RKO (cell line): ENCODE data around the gene ETV7.

ENCODE experiments used
- DNase-seq: peaks from one replicate; pipeline ENCODE4 v3.0.0-alpha.2; 2016; ENCODE audit warnings: low spot score

Gene ETV7

DNA sequence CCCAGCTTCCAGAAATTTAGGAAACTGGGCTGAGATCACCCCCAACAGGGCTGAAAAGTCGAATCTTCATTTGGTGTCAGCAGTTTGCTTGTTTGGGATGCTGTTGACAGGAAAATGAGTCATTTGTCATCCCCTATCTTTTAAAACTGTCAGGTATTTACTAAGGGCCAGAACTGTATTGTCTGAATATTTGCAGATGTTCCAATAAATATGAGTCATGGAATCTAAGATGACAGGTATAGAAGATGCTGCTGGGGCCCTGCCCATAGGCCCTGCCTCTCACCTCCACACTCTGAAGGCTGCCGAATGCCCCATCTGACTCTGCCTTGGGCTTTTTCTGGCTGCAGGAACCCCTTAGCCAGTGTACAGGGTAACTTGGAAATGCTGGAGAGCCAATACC, 3.9 kb downstream of the ETV7 start:
- no peak for DNase-seq

DNA sequence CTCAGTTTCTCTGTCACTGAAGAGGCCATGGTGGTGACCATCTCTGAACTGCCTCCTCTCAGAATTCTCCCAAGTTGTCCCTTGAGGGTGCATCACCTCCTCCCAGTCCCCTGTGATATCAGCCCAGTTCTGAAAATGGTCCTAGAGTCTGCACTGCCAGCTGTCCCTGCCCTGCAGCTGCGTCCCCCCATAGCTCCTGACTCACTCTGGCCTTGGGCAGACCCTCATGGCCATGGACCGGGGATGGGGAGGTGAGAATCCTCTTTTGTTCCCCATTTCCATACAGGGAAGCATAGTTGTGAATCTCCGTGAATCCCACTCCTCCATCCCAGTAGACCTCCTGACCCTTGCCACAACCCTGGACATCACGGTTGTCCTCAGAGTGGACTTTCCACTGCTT, 4.5 kb downstream of the ETV7 start:
- no peak for DNase-seq

DNA sequence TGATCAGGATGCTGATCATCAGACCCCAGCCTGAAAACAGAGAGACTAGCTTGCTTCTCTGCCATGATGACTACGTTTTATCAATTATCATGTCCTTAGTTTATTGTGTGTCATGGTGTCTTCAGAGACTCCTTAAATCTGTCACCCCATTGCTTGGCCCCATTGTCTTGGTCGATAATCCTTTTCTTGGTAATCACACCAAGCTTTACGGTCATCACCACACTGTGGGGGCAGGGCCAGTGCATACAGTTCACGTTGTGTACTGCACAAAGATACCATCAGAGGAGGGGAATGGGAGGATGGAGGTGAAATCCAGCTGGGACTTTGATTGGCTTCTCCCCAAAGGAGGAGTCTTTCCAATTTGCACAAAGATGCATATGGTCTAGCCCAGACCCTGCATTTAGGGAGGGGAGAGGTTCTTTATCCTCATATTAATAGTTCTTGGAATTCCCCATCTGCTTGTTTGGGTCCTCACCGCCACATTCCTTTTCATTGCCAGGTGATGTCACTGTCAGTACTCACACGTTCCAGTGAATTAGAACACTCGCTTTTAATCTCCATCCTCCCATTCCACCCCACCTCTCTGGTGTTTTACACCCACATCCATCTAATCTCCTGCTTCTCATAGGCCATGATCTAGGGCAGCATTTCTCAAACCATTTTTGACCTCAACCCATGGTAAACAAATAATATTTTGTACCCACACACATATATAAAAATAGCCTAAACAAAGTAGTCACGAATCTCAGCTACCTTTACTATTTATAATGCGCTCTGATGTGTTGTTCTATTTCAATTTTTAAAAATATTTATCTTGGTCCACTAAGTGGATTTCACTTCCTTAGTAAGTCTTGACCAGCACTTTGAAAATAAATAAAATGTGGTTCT, 5.7 kb downstream of the ETV7 start:
- no peak for DNase-seq

GRCh38 chr6:36380166-36380565, 7.3 kb downstream of the ETV7 start:
- no peak for DNase-seq

DNA sequence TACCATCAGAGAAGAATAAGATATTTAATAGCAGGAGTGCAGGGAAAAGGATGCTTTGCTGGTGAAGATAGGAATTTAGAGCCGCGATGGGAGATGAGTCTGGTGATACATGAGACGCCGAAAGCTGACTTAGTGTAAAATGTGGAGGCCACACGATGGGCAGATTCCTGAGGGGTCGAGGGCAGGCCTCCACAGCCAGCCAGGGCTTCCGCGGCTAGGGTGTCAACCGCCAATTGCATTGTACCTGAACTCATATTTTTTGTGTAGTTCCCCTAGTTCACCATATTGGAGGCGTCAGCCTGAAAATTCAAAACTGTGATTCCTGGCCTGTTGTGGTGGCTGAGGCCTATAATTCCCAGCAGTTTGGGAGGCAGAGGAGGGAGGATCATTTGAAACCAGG, 8.5 kb downstream of the ETV7 start:
- no peak for DNase-seq

GRCh38 chr6:36378243-36378920, 9.1 kb downstream of the ETV7 start:
- no peak for DNase-seq

GRCh38 chr6:36377594-36377993, 9.9 kb downstream of the ETV7 start:
- DNase-seq, result no peak

DNA sequence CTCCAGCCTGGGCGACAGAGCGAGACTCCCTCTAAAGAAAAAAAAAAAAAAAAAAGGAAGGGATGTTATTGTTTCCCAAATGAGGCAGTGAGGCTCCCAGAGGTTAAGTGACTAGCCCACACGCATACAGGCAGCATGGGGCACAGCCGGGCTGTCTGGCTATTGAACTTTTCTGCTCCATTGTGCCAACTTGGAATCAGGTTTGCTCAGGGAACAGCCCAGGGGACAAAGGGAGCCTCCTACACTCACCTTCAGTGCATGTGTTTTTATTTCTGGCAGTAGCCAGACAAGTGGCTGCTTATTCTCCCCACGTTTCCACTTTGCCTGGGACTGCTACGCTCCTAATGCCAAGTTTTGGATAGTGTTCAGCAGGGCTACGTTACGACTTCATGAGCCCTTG, 10.7 kb downstream of the ETV7 start:
- no peak for DNase-seq

- DNase-seq, result no peak
Measured at GRCh38 chr6:36376183-36376582, 11.3 kb downstream of the ETV7 start.

- DNase-seq, result no peak
Measured at GRCh38 chr6:36375644-36376155, 11.8 kb downstream of the ETV7 start.

DNA sequence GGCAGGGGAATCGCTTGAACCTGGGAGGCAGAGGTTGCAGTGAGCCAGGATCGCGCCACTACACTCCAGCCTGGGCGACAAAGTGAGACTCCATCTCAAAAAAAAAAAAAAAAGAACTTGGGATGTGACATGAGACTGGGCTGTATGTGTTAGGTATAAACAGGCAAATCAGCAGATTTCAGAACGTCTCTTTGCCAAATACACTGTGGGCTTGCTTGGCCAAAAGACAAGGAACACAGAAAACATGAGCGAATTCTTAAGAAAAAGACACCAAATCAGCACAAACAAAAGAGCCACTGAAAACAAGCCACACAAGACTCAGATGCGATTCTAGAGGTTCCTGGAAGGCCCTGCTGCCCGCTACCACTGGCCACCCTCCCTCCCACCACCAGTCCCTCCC, 12.5 kb downstream of the ETV7 start:
- DNase-seq, result no peak

DNA sequence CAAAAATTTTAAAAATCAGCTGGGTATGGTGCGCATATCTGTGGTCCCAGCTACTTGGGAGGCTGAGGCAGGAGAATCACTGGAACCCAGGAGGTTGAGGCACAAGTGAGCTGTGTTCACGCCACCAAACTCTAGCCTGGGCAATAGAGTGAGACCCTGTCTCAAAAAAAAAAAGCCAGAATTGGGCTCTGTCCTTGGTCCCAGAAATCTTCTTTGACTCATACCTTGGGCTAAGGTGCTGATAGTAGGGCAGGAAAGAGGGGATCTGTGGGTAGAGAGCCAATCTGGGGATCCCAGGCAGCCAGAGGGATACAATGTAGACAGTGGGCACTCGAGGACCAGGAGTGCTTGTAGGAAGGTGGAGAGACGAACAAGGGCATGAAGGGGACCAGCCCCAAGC, 13.3 kb downstream of the ETV7 start:
- no peak for DNase-seq

DNA sequence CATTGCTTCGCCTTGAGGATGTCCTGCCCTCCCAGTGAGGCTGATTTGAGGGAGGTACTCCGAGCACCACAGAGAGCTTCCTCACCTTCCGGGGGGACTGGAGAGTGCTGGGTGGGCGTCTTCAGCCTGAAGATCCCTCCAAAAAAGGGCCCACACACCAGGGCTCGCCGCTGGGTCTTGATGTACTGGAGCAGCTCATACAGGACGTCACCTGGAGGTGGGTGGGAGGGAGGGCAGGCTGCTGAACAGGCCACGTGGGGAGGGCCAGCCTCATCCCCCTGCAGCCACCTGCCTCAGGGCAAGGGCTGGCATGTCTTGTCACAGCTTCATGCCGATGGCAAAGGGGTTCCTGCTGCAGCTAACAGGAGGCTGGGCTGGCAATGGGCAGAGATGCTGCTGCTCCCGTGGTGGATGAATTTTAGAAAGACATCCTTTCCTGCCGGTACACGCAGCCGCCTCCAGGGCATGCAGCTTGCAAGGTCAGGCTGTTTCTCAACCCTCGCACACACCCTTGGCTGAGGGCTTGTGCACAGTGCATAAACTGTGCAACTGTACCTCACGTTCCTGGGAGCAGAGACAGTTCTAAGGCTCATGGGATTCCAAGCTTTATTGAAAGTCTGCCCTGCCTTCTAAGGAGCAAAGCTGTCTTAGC, 14.0 kb downstream of the ETV7 start:
- no peak for DNase-seq

GRCh38 chr6:36372088-36372487, 15.4 kb downstream of the ETV7 start:
- no peak for DNase-seq

DNA sequence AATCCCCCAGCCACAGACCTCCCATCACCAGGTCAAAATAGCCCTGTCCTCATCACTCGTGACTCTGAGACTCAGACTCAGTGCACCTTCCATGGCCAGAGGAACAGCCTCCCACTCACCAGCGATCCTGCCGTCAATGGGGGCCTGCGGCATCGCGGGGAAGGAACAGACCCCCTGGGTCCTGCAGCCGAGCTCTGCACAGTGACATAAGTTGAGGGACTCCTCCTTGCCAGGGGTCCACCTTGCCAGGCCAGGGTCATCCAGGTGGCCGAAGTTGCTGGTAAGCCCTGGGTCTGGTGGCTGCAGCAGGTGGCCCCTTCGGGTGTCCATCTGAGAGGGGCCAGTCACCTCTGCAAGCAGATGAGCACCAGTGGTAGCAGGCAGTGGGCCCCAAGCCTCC, 16.3 kb downstream of the ETV7 start:
- no peak for DNase-seq

- DNase-seq, result no peak
Measured at GRCh38 chr6:36370638-36371037, 16.8 kb downstream of the ETV7 start.

GRCh38 chr6:36368921-36369865, 18.3 kb downstream of the ETV7 start:
- DNase-seq, result no peak

GRCh38 chr6:36368421-36368820, 19.0 kb downstream of the ETV7 start:
- DNase-seq, result no peak

DNA sequence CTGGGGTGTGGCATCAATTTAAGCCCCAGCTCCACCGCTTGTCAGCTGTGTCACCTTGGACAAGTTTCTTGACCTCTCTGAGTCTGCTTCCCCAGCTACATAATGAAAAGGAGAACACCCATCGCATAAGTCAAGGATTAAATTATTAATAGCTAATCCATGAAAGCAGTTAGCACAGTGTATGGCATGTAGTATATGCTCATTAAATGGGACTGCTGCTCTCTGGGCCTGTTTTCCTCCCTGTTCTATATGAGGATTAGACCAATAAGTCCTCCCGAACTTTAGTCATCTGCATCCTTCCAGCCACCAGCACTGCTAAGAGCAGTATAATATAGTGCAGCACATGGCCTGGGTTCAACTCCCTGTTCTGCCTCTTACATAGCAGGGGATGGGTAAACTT, 19.7 kb downstream of the ETV7 start:
- DNase-seq, result no peak

DNA sequence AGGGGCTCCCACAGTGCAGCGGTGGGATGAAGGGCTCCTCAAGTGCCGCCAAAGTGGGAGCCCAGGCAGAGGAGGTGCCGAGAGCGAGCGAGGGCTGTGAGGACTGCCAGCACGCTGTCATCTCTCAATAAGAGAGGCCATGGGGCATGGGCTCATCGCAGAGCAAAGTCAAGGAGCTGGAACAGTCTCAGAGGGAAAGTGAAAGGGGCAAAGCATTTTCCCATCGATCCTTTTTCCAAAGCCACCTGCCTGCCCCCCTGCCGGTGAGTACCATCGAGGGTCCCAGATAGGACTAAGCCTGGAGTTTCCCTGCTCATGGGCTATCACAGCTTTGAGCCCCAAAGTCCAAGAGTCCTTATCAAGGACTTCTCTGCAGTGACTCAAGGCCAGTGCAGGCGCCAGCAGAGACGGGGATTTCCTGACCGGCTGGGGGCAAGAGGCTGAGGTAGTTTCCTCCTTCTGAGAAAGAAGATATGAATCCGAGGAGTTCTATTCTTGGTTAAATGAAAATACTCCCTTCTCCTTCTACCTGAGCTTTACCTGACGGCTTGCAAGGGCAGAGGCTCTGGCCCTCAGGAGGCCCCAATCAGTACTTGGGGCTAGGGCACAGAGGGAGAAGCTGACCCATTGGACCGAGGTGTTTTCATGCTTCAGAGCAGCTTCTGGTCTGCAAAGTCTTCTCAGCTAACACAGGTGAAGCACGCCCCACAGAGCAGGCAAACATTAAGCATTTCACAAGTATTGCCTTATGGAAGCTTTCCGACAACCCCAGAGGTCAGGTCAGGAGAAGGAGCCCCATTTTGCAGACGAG, 22.6 kb downstream of the ETV7 start:
- no peak for DNase-seq
